Right renal cortex interstitium (tissue), 3 donors: ENCODE data around the gene DNAJC4. TPM values are rescaled to one million over a fixed set of nuclear protein-coding genes. Genes with fewer than 3 reads are reported as not detected.

Experiments used
- DNase-seq, 3 donors: peaks; one replicate each; pipeline ENCODE4 v3.0.0-alpha.2; 2013; ENCODE audit warnings: low read depth in 3 of 3, low spot score in 2 of 3
- polyA plus RNA-seq, 3 donors: library from polyadenylated mRNA; unstranded; fragments of 120-200 nt; gene quantifications; one replicate each; pipeline ENCODE4 v1.2.1, GENCODE V29; 2013; ENCODE audit not compliant: insufficient read length in 3 of 3

Gene DNAJC4
- polyA plus RNA-seq, 3 donors: 54.5 to 61.9 (median 54.7) TPM

- peak; percentile 98 for DNase-seq
Observed at GRCh38 chr11:64269540-64270220, 39.3 kb downstream of the DNAJC4 start.

DNA sequence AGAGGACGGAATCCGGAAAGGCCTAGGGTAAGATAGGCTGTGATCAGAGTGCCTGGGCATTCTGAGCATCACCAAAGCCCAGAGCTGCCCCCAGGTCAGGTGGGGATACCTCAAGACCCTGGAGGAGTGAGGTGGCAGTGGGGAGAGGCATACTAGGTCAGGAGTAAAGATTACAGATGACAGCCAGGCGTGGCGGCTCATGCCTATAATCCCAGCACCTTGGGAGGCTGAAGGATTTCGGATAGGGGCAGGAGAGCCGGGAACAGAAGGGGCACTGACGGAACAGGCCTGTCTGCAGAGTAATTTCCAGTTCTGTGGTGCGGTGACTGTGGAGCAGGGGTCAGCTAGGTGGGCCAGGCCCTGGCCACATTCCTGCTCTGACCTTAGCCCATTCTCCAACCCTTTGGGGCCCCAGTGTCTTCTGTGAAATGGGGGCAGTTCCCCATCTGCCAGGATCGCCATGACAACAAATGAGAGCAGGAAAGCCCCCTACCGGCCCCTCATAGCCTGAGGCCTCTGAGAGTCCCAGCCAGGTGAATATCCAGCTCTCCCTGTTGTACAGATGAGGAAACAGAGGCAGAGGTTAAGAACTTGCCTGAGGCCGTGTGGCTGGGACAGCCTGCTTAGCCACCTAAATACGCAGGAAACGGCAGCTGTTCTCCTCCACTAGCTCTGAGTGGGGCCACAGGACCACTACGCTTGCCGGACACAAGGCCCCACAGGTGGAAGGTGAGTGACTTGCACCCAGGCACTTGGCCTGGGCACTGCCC, 44.9 kb downstream of the DNAJC4 start:
- no peak for DNase-seq

- DNase-seq: no peak
Observed at GRCh38 chr11:64275841-64276240, 45.5 kb downstream of the DNAJC4 start.

GRCh38 chr11:64276653-64277431, 46.5 kb downstream of the DNAJC4 start:
- DNase-seq: no peak

GRCh38 chr11:64278576-64279190, 48.3 kb downstream of the DNAJC4 start:
- no peak for DNase-seq

GRCh38 chr11:64281957-64282770, 51.8 kb downstream of the DNAJC4 start:
- no peak for DNase-seq

- DNase-seq: no peak
Observed at GRCh38 chr11:64283092-64283491, 52.7 kb downstream of the DNAJC4 start.

Other genes starting within 250 kb of the DNAJC4 start
- gene OTUB1, start 244.1 kb upstream of the DNAJC4 start, polyA plus RNA-seq: 100 to 1,000 TPM in 1 of 3 donors, 10 to 100 TPM in 2; 96.8 to 103 (median 97.5) TPM
- 1 to 10 TPM; 2.6 to 2.8 (median 2.7) TPM for gene FLRT1, start 194.6 kb upstream of the DNAJC4 start, polyA plus RNA-seq
- gene MACROD1, start 64.4 kb upstream of the DNAJC4 start, polyA plus RNA-seq: 10 to 100 TPM; 18.5 to 19.8 (median 18.6) TPM
- 100 to 1,000 TPM; 188 to 220 (median 209) TPM for gene STIP1, start 44.4 kb upstream of the DNAJC4 start, polyA plus RNA-seq
- 1 to 10 TPM; 4.3 to 6.8 (median 5.6) TPM for gene FERMT3, start 23.8 kb upstream of the DNAJC4 start, polyA plus RNA-seq
- gene TRPT1, start 4.4 kb upstream of the DNAJC4 start, polyA plus RNA-seq: 10 to 100 TPM; 37.0 to 46.2 (median 42.5) TPM
- 10 to 100 TPM; 20.6 to 22.0 (median 21.9) TPM for gene NUDT22, start 4.3 kb upstream of the DNAJC4 start, polyA plus RNA-seq
- 10 to 100 TPM; 73.8 to 84.8 (median 81.0) TPM for gene VEGFB, start 4.0 kb downstream of the DNAJC4 start, polyA plus RNA-seq
- gene FKBP2, start 10.5 kb downstream of the DNAJC4 start, polyA plus RNA-seq: 10 to 100 TPM; 84.9 to 99.3 (median 91.9) TPM
- gene PPP1R14B, start 16.4 kb downstream of the DNAJC4 start, polyA plus RNA-seq: 10 to 100 TPM; 52.9 to 73.6 (median 68.0) TPM
- gene PLCB3, start 21.0 kb downstream of the DNAJC4 start, polyA plus RNA-seq: 10 to 100 TPM; 10.9 to 12.5 (median 11.1) TPM
- gene BAD, start 54.1 kb downstream of the DNAJC4 start, polyA plus RNA-seq: 10 to 100 TPM; 33.6 to 45.9 (median 41.2) TPM
- 10 to 100 TPM; 20.4 to 29.6 (median 26.5) TPM for gene GPR137, start 55.3 kb downstream of the DNAJC4 start, polyA plus RNA-seq
- gene KCNK4, start 60.8 kb downstream of the DNAJC4 start, polyA plus RNA-seq: under 1 TPM in 1 of 3 donors, not detected in 2; 0.13 TPM
- gene CATSPERZ, start 69.8 kb downstream of the DNAJC4 start, polyA plus RNA-seq: not detected
- 10 to 100 TPM; 16.3 to 19.1 (median 16.4) TPM for gene ESRRA, start 75.0 kb downstream of the DNAJC4 start, polyA plus RNA-seq
- gene TRMT112, start 87.0 kb downstream of the DNAJC4 start, polyA plus RNA-seq: 100 to 1,000 TPM; 191 to 224 (median 220) TPM
- gene PRDX5, start 87.6 kb downstream of the DNAJC4 start, polyA plus RNA-seq: 100 to 1,000 TPM; 175 to 197 (median 195) TPM
- 1 to 10 TPM; 1.7 to 2.0 (median 1.8) TPM for gene CCDC88B, start 109.7 kb downstream of the DNAJC4 start, polyA plus RNA-seq
- 10 to 100 TPM in 1 of 3 donors, 1 to 10 TPM in 2; 8.7 to 10.4 (median 9.8) TPM for gene RPS6KA4, start 128.6 kb downstream of the DNAJC4 start, polyA plus RNA-seq